GM18867 (cell line): Measurements from ENCODE around the gene TAS2R16.
A peak's percentile ranks its signal among the peaks of the same experiment; 100 is the strongest.

Experiments used
- ATAC-seq: cut with Tn5 transposase; IDR thresholded peaks from one replicate; pipeline ENCODE4 v1.9.1; 2021; ENCODE audit warnings: mild to moderate bottlenecking, moderate library complexity; ENCODE audit not compliant: unreplicated experiment

Gene TAS2R16

GRCh38 chr7:122995600-122995999 lies at the start of gene TAS2R16:
Gene TAS2R16, minus strand, starts transcription at chr7:122995700. Its CDS starts 66 bp downstream, at chr7:122995634.
- no peak for ATAC-seq

- no peak for ATAC-seq
These were observed 48.1 kb upstream of the TAS2R16 start for GRCh38 chr7:123043642-123044041.

- ATAC-seq: no peak
These were observed 45.6 kb upstream of the TAS2R16 start for GRCh38 chr7:123041101-123041500.

- ATAC-seq: no peak
These were observed 43.8 kb upstream of the TAS2R16 start for GRCh38 chr7:123039269-123039668.

- ATAC-seq: no peak
These were observed 38.6 kb upstream of the TAS2R16 start for GRCh38 chr7:123034106-123034505.

GRCh38 chr7:123030631-123031030 lies 35.1 kb upstream of the TAS2R16 start:
- ATAC-seq: no peak

GRCh38 chr7:123028339-123028738 lies 32.8 kb upstream of the TAS2R16 start:
- ATAC-seq: no peak

- ATAC-seq: no peak
These were observed 30.8 kb upstream of the TAS2R16 start for GRCh38 chr7:123026251-123026650.

GRCh38 chr7:123024989-123025758 lies 29.7 kb upstream of the TAS2R16 start:
- no peak for ATAC-seq

GRCh38 chr7:123023126-123023525 lies 27.6 kb upstream of the TAS2R16 start:
- no peak for ATAC-seq

GRCh38 chr7:123022576-123022975 lies 27.1 kb upstream of the TAS2R16 start:
- ATAC-seq: no peak

- no peak for ATAC-seq
These were observed 16.9 kb upstream of the TAS2R16 start for GRCh38 chr7:123012435-123012834.

- ATAC-seq: no peak
These were observed 16.4 kb upstream of the TAS2R16 start for GRCh38 chr7:123011766-123012369.

GRCh38 chr7:123004931-123005330 lies 9.4 kb upstream of the TAS2R16 start:
- no peak for ATAC-seq

GRCh38 chr7:123003539-123004126 lies 8.1 kb upstream of the TAS2R16 start:
- ATAC-seq: no peak

GRCh38 chr7:122989577-122989976 lies 5.9 kb downstream of the TAS2R16 start:
- no peak for ATAC-seq

- ATAC-seq: no peak
These were observed 6.5 kb downstream of the TAS2R16 start for GRCh38 chr7:122989041-122989440.

- no peak for ATAC-seq
These were observed 7.2 kb downstream of the TAS2R16 start for GRCh38 chr7:122988333-122988732.

GRCh38 chr7:122987463-122987862 lies 8.0 kb downstream of the TAS2R16 start:
- ATAC-seq: no peak

- ATAC-seq: no peak
These were observed 11.5 kb downstream of the TAS2R16 start for GRCh38 chr7:122984021-122984420.

- no peak for ATAC-seq
These were observed 12.2 kb downstream of the TAS2R16 start for GRCh38 chr7:122983261-122983660.

- peak; percentile 56 for ATAC-seq
These were observed 20.2 kb downstream of the TAS2R16 start for GRCh38 chr7:122975341-122975740.
